ENCODE measurements around the gene MRPL3. TPM values are rescaled to one million over a fixed set of nuclear protein-coding genes. Genes with fewer than 3 reads are reported as not detected.

The MRPL3 gene
- total RNA-seq, 4 donors from 2014 or later: 45.6 to 125 (median 104) TPM

DNA sequence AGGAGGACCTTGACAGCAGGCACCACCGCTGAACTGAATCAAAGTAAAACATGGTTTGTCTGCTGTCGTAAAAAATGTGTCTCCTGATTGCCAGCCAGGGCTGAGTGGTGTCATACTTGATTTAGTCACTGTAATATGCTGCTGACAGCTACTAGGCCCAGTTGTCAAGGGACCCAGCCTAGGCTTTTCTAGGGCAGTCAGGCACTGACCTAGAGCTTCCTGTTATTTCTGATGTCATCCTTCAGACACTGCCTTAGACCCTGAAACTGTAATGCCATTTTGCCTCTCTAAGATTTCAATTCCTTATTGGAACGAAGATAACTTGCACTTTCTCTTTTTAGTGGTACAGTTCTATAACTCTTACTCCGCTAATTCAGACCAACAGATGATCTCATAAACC, 2.6 kb upstream of the MRPL3 start:
- peaks cover 6 to 28% (median 8%) of the 10 kb centered on the region in 3 donors for H3K4me1 ChIP-seq
- intact Hi-C loops (cut with DNase I): no loop called here
- no peaks in the 10 kb centered on the region for H3K27me3 ChIP-seq
- H3K36me3 ChIP-seq: peaks cover 0 to 8% (median 0%) of the 10 kb centered on the region in 3 donors
- TF ChIP-seq POLR2A (IDR thresholded peaks at IDR 0.05): no peak
- TF ChIP-seq, protein P1, sequence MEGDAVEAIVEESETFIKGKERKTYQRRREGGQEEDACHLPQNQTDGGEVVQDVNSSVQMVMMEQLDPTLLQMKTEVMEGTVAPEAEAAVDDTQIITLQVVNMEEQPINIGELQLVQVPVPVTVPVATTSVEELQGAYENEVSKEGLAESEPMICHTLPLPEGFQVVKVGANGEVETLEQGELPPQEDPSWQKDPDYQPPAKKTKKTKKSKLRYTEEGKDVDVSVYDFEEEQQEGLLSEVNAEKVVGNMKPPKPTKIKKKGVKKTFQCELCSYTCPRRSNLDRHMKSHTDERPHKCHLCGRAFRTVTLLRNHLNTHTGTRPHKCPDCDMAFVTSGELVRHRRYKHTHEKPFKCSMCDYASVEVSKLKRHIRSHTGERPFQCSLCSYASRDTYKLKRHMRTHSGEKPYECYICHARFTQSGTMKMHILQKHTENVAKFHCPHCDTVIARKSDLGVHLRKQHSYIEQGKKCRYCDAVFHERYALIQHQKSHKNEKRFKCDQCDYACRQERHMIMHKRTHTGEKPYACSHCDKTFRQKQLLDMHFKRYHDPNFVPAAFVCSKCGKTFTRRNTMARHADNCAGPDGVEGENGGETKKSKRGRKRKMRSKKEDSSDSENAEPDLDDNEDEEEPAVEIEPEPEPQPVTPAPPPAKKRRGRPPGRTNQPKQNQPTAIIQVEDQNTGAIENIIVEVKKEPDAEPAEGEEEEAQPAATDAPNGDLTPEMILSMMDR (IDR thresholded peaks at IDR 0.05): no peak
- no peak for DNase-seq
- WGBS, 2 donors: 89 to 90% methylated on average over 4 of the region's 4 CpGs
- H3K27ac ChIP-seq: no peak overlapping the region
- H3K9me3 ChIP-seq: no peaks in the 10 kb centered on the region
- H3K4me3 ChIP-seq: no peak overlapping the region

DNA sequence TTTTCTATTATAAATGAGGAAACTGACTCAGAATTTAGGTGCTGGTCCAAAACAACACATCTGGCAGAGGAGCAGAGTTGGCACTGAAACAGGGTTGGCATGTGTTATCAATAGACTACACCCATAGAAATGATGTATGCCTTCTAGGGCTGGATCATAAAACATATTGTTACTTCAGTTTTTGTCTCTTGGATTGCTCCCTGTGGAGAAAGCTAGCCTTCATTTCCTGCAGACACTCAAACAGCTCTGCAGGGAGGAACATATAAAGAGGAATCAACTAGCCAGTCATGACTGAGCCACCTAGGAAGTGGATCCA, 507 bp upstream of the MRPL3 start:
- intact Hi-C loops (cut with DNase I): no loop called here
- no peak for DNase-seq
- Histone ChIP-seq H3K4me1 (peaks cover 6 to 28% (median 8%) of the 10 kb centered on the region in 3 donors), H3K9me3 (no peaks in the 10 kb centered on the region), H3K4me3 (peak overlapping the region; percentile 78 to 92 (median 88)), H3K27ac (peak overlapping the region; percentile 80 to 88 (median 85)), H3K27me3 (no peaks in the 10 kb centered on the region), H3K36me3 (peaks cover 0 to 29% (median 0%) of the 10 kb centered on the region in 3 donors)
- TF ChIP-seq POLR2A (IDR thresholded peaks at IDR 0.05): no peak
- TF ChIP-seq, protein P1 (IDR thresholded peaks at IDR 0.05): no peak

DNA sequence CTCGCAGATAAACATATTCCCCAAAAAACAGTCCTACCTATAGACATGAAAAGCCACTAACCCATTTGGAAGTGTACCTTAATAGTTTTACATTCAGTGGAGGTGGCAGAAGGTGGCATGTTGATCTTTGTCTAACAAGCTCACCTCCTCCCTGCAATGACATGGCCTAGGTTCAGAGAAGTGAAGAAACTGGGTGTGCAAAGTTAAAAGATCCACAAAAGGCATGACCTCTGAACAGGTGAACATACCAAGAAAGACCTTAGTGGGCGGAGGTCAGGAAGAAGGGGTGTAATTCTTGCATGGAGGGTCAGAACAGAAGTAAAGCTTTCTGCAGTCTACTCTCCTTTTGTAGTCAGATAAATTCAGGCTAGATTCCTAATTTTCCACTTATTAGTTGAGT, 822 bp downstream of the MRPL3 start:
- intact Hi-C loops (cut with DNase I): no loop called here
- H3K9me3 ChIP-seq: no peaks in the 10 kb centered on the region
- peak overlapping the region; percentile 80 to 88 (median 85) for H3K27ac ChIP-seq
- H3K4me1 ChIP-seq: peaks cover 6 to 28% (median 8%) of the 10 kb centered on the region in 3 donors
- H3K36me3 ChIP-seq: peaks cover 0 to 42% (median 3%) of the 10 kb centered on the region in 3 donors
- TF ChIP-seq, protein P1 (IDR thresholded peaks at IDR 0.05): no peak
- no peak for TF ChIP-seq POLR2A (IDR thresholded peaks at IDR 0.05)
- 36 to 42% methylated on average over 2 of the region's 2 CpGs for WGBS, 2 donors
- H3K4me3 ChIP-seq: peak overlapping the region; percentile 78 to 92 (median 88)
- no peak for DNase-seq
- no peaks in the 10 kb centered on the region for H3K27me3 ChIP-seq

DNA sequence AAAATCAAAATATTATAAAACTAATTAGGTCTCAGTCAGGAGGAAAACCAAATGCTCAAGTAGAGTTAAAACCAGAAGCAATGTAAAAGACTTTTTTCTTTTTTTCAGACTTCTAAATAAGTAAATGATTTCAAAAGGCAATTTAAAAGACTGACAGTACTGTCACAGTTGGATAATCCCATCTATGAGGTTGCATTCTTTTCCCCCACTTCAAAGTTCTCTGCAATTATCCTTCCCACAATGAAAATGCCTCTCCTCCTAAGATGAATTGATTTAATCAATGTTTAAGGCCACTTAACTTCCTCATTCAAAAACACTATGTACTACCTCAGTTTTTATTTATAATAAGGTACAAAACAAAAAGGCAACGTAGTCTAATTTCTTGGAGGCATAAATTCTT, 8.1 kb downstream of the MRPL3 start:
- no peak overlapping the region for H3K27ac ChIP-seq
- no peaks in the 10 kb centered on the region for H3K9me3 ChIP-seq
- TF ChIP-seq, protein P1 (IDR thresholded peaks at IDR 0.05): no peak
- no peak for TF ChIP-seq POLR2A (IDR thresholded peaks at IDR 0.05)
- H3K4me3 ChIP-seq: no peak overlapping the region
- H3K36me3 ChIP-seq: peaks cover 0 to 98% (median 21%) of the 10 kb centered on the region in 3 donors
- no peaks in the 10 kb centered on the region for H3K27me3 ChIP-seq
- intact Hi-C loops (cut with DNase I): no loop called here
- no peak for DNase-seq
- WGBS, 2 donors: 95 to 96% methylated on average over 1 of the region's 1 CpG
- H3K4me1 ChIP-seq: no peaks in the 10 kb centered on the region

DNA sequence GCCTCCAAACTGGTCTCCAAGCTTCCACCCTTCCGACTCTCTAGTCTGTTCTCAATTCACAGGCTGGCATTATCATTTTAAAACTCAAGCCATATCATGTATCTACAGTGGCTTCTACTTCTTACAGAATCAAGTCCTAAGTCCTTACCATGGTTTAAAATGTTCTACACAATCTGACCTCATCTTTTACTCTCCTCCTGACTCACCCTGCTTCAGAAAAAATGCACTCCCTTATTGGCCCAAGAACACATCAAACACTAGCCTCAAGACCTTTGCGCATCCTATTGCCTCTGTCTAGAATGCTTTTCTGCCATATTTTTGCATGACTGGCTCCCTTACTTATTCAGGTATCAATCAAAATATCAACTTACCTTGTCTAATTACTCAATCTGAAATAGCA, 11.0 kb downstream of the MRPL3 start:
- H3K4me3 ChIP-seq: no peak overlapping the region
- H3K36me3 ChIP-seq: peaks cover 0 to 98% (median 16%) of the 10 kb centered on the region in 3 donors
- DNase-seq: no peak
- WGBS, 2 donors: 98 to 100% methylated on average over 2 of the region's 2 CpGs
- no peaks in the 10 kb centered on the region for H3K27me3 ChIP-seq
- intact Hi-C loops (cut with DNase I): no loop called here
- no peaks in the 10 kb centered on the region for H3K9me3 ChIP-seq
- no peak overlapping the region for H3K27ac ChIP-seq
- TF ChIP-seq, protein P1 (IDR thresholded peaks at IDR 0.05): no peak
- TF ChIP-seq POLR2A (IDR thresholded peaks at IDR 0.05): no peak
- no peaks in the 10 kb centered on the region for H3K4me1 ChIP-seq
